ENCODE data around the gene IRF7.

IRF7 gene

DNA sequence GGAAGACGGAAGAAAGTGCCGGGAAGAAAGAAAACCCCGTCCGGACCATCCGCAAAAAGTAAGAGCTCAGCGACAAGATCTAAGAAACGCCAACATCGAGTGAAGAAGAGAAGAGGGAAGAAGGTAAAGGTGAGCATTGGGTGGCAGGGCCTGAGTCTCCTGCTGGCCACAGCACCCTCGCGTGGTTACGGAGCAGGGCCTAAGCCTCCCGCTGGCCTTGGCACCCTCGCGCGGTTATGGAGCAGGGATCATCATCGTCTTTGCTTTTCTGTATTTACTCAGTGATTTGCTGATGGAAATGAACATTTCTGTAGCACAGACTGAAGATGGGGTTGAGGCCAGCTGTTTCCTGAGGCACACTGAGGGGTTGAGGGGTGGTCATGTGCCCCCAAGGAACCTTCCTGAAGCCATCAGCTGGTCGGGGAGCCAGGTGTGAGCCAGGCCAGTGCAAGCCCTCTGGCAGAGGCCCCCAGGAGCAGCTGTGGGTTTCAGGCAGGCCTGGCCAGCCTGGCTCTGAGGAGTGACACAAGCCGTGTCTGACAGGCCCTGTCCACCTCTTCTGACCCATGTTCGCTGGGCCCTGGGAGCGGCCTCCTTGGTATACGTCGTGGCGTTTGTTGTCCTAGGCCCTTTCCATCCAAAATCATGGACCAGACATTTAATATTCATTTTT is 14.0 kb downstream of the IRF7 start:
- TF ChIP-seq TEAD4 (IDR thresholded peaks at IDR 0.05) (no peak), CREB1 (IDR thresholded peaks at IDR 0.05; ENCODE audit: low read depth) (no peak), USF1 (IDR thresholded peaks at IDR 0.05) (no peak), EGR1 (IDR thresholded peaks at IDR 0.05) (no peak), TAF1 (IDR thresholded peaks at IDR 0.05; ENCODE audit: low read depth) (no peak), YY1 (IDR thresholded peaks at IDR 0.05; ENCODE audit: low read depth) (no peak), ZBTB7A (IDR thresholded peaks at IDR 0.05; ENCODE audit: low read depth) (no peak), FOXM1 (IDR thresholded peaks at IDR 0.05; ENCODE audit: borderline replicate concordance, low read depth) (no peak), RAD21 (IDR thresholded peaks at IDR 0.05; ENCODE audit: low read depth) (no peak), EP300 (IDR thresholded peaks at IDR 0.05; ENCODE audit: borderline replicate concordance) (no peak)
- TF ChIP-seq, protein P1, sequence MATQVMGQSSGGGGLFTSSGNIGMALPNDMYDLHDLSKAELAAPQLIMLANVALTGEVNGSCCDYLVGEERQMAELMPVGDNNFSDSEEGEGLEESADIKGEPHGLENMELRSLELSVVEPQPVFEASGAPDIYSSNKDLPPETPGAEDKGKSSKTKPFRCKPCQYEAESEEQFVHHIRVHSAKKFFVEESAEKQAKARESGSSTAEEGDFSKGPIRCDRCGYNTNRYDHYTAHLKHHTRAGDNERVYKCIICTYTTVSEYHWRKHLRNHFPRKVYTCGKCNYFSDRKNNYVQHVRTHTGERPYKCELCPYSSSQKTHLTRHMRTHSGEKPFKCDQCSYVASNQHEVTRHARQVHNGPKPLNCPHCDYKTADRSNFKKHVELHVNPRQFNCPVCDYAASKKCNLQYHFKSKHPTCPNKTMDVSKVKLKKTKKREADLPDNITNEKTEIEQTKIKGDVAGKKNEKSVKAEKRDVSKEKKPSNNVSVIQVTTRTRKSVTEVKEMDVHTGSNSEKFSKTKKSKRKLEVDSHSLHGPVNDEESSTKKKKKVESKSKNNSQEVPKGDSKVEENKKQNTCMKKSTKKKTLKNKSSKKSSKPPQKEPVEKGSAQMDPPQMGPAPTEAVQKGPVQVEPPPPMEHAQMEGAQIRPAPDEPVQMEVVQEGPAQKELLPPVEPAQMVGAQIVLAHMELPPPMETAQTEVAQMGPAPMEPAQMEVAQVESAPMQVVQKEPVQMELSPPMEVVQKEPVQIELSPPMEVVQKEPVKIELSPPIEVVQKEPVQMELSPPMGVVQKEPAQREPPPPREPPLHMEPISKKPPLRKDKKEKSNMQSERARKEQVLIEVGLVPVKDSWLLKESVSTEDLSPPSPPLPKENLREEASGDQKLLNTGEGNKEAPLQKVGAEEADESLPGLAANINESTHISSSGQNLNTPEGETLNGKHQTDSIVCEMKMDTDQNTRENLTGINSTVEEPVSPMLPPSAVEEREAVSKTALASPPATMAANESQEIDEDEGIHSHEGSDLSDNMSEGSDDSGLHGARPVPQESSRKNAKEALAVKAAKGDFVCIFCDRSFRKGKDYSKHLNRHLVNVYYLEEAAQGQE (IDR thresholded peaks at IDR 0.05; ENCODE audit: low read depth), result no peak

GRCh38 chr11:598005-598680 is 17.6 kb downstream of the IRF7 start:
- TF ChIP-seq TAF1 (IDR thresholded peaks at IDR 0.05; ENCODE audit: low read depth), result no peak
- no peak for TF ChIP-seq TEAD4 (IDR thresholded peaks at IDR 0.05)
- no peak for TF ChIP-seq RAD21 (IDR thresholded peaks at IDR 0.05; ENCODE audit: low read depth)
- TF ChIP-seq TCF12 (IDR thresholded peaks at IDR 0.05; ENCODE audit: low read depth), result no peak
- no peak for TF ChIP-seq FOXM1 (IDR thresholded peaks at IDR 0.05; ENCODE audit: borderline replicate concordance, low read depth)
- TF ChIP-seq CREB1 (IDR thresholded peaks at IDR 0.05; ENCODE audit: low read depth), result no peak
- TF ChIP-seq, protein P1 (IDR thresholded peaks at IDR 0.05; ENCODE audit: low read depth), result no peak
- no peak for TF ChIP-seq CEBPB (IDR thresholded peaks at IDR 0.05)
- TF ChIP-seq EGR1 (IDR thresholded peaks at IDR 0.05), result no peak
- TF ChIP-seq EP300 (IDR thresholded peaks at IDR 0.05; ENCODE audit: borderline replicate concordance), result no peak
- no peak for TF ChIP-seq MAX (IDR thresholded peaks at IDR 0.05)
- TF ChIP-seq USF1 (IDR thresholded peaks at IDR 0.05), result no peak
- TF ChIP-seq NFIC (IDR thresholded peaks at IDR 0.05), result no peak
- no peak for TF ChIP-seq ZBTB7A (IDR thresholded peaks at IDR 0.05; ENCODE audit: low read depth)
- no peak for TF ChIP-seq YY1 (IDR thresholded peaks at IDR 0.05; ENCODE audit: low read depth)

- no peak for TF ChIP-seq NFIC (IDR thresholded peaks at IDR 0.05)
- TF ChIP-seq TEAD4 (IDR thresholded peaks at IDR 0.05), result no peak
- no peak for TF ChIP-seq EP300 (IDR thresholded peaks at IDR 0.05; ENCODE audit: borderline replicate concordance)
- TF ChIP-seq FOXM1 (IDR thresholded peaks at IDR 0.05; ENCODE audit: borderline replicate concordance, low read depth), result no peak
- no peak for TF ChIP-seq TCF12 (IDR thresholded peaks at IDR 0.05; ENCODE audit: low read depth)
- TF ChIP-seq, protein P1 (IDR thresholded peaks at IDR 0.05; ENCODE audit: low read depth), result no peak
- TF ChIP-seq CREB1 (IDR thresholded peaks at IDR 0.05; ENCODE audit: low read depth), result no peak
- no peak for TF ChIP-seq CEBPB (IDR thresholded peaks at IDR 0.05)
- TF ChIP-seq USF1 (IDR thresholded peaks at IDR 0.05), result no peak
- no peak for TF ChIP-seq EGR1 (IDR thresholded peaks at IDR 0.05)
- TF ChIP-seq TAF1 (IDR thresholded peaks at IDR 0.05; ENCODE audit: low read depth), result no peak
Observed at GRCh38 chr11:597166-597725, 18.5 kb downstream of the IRF7 start.
